ENCODE results near the gene SLK.
A peak's percentile ranks its signal among the peaks of the same experiment; 100 is the strongest.

DNA sequence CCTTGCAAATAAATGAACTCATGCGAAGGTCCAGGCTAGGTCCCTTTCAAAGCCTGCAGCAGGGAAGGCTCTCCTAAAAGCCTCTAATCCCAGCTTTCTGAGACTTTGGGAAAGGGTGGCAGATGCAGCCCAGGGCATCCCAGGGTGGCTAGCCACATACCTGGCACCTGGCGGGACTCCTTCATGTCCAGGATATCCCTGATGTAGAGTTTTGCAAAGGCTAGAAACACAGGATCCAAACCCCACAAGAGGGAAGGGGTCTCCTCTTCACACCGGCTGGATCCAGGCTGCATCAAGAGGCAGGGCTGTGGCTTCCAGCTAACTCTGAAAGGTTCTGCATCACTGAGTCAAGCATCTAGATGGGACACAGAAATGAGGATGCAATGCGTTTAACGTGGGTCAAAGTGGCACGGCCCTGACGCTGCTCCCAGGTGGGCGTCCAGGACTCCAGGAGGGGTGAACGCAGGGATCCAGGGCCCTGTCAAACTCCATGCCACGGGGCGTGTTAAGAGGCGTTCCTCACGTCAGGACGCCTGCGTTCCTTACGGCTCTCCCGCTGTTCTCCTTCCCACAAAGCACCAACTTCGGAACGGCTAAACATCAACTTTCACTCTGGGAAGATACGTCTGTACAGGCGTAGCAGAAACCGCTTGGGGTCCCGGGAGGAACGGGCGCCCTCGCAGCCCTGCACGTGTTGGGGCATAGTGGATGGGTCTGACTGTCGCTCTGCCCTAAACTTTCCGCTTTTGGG is 49.5 kb upstream of the SLK start:
- TF ChIP-seq RAD21 (IDR thresholded peaks at IDR 0.05; ENCODE audit: insufficient read depth, low read depth, low read length) = no peak
- TF ChIP-seq NFIC (IDR thresholded peaks at IDR 0.05; ENCODE audit: low read depth, low read length) = no peak
- TF ChIP-seq HDAC2 (IDR thresholded peaks at IDR 0.05) = no peak
- TF ChIP-seq CEBPB (IDR thresholded peaks at IDR 0.05; ENCODE audit: borderline replicate concordance in 1 of 2, low read depth in 2 of 2, low read length in 2 of 2) = 0 out of 4 replicates have a peak, but pooled peaks of 1 of the 2 experiments have one; percentile 3
- no peak for TF ChIP-seq RBBP5 (conservative IDR thresholded peaks at IDR 0.05)
- no peak for TF ChIP-seq SMC3 (IDR thresholded peaks at IDR 0.05; ENCODE audit: borderline replicate concordance, low read length)
- TF ChIP-seq SREBF2 (IDR thresholded peaks at IDR 0.05; ENCODE audit: low read length) = no peak
- no peak for TF ChIP-seq NR2C1 (IDR thresholded peaks at IDR 0.05)
- TF ChIP-seq EP300 (IDR thresholded peaks at IDR 0.05; ENCODE audit: borderline replicate concordance in 1 of 2, control insufficient read depth in 1 of 2, low read depth in 2 of 2, low read length in 2 of 2) = no peak
- TF ChIP-seq, protein P1, sequence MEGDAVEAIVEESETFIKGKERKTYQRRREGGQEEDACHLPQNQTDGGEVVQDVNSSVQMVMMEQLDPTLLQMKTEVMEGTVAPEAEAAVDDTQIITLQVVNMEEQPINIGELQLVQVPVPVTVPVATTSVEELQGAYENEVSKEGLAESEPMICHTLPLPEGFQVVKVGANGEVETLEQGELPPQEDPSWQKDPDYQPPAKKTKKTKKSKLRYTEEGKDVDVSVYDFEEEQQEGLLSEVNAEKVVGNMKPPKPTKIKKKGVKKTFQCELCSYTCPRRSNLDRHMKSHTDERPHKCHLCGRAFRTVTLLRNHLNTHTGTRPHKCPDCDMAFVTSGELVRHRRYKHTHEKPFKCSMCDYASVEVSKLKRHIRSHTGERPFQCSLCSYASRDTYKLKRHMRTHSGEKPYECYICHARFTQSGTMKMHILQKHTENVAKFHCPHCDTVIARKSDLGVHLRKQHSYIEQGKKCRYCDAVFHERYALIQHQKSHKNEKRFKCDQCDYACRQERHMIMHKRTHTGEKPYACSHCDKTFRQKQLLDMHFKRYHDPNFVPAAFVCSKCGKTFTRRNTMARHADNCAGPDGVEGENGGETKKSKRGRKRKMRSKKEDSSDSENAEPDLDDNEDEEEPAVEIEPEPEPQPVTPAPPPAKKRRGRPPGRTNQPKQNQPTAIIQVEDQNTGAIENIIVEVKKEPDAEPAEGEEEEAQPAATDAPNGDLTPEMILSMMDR (IDR thresholded peaks at IDR 0.05 in 2 of 3, conservative IDR thresholded peaks at IDR 0.05 in 1 of 3; ENCODE audit: control insufficient read depth in 2 of 3, extremely low read depth in 1 of 3, insufficient read depth in 1 of 3, low read depth in 3 of 3, low read length in 3 of 3) = no peak
- no peak for TF ChIP-seq SP1 (IDR thresholded peaks at IDR 0.05; ENCODE audit: low read depth, low read length)
- no peak for TF ChIP-seq SREBF1 (IDR thresholded peaks at IDR 0.05; ENCODE audit: low read length)
- TF ChIP-seq SUZ12 (IDR thresholded peaks at IDR 0.05; ENCODE audit: unreplicated experiment) = no peak

Data from GM12878 (cell line).